Measurements from ENCODE around the gene SNRK. TPM values are rescaled to one million over a fixed set of nuclear protein-coding genes. Genes with fewer than 3 reads are reported as not detected.

Gene SNRK
- total RNA-seq, 1 donor from 2014 or later, result 23.6 TPM

DNA sequence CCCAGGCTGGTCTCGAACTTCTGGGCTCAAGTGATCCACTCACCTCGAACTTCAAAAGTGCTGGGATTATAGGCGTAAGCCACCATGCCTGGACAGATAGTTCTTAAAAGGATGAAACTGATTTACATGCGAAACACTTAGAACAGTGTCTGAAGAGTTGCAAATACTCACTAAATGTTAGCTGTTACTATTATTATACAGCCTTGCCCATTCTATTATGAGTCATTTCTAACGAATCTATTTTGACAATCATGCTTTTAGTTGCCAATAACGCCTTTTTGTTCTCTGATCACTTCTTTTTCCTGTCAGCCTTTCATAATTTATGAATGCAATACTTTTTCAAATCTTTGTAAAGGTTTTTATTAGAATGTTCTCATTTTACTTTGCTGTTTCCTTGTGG, 112.7 kb downstream of the SNRK start:
- H3K4me3 Mint-ChIP-seq, result no peak overlapping the region
- TF ChIP-seq, protein P1, sequence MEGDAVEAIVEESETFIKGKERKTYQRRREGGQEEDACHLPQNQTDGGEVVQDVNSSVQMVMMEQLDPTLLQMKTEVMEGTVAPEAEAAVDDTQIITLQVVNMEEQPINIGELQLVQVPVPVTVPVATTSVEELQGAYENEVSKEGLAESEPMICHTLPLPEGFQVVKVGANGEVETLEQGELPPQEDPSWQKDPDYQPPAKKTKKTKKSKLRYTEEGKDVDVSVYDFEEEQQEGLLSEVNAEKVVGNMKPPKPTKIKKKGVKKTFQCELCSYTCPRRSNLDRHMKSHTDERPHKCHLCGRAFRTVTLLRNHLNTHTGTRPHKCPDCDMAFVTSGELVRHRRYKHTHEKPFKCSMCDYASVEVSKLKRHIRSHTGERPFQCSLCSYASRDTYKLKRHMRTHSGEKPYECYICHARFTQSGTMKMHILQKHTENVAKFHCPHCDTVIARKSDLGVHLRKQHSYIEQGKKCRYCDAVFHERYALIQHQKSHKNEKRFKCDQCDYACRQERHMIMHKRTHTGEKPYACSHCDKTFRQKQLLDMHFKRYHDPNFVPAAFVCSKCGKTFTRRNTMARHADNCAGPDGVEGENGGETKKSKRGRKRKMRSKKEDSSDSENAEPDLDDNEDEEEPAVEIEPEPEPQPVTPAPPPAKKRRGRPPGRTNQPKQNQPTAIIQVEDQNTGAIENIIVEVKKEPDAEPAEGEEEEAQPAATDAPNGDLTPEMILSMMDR (conservative IDR thresholded peaks at IDR 0.05), result no peak
- H3K9me3 Mint-ChIP-seq, result no peaks in the 10 kb centered on the region
- DNase-seq (ENCODE audit: extremely low spot score, unreplicated experiment), result no peak
- no peaks in the 10 kb centered on the region for H3K27me3 Mint-ChIP-seq
- no peaks in the 10 kb centered on the region for H3K36me3 Mint-ChIP-seq
- no peak overlapping the region for H3K27ac Mint-ChIP-seq
- peaks cover 6% of the 10 kb centered on the region for H3K4me1 Mint-ChIP-seq (ENCODE audit: unreplicated experiment)

DNA sequence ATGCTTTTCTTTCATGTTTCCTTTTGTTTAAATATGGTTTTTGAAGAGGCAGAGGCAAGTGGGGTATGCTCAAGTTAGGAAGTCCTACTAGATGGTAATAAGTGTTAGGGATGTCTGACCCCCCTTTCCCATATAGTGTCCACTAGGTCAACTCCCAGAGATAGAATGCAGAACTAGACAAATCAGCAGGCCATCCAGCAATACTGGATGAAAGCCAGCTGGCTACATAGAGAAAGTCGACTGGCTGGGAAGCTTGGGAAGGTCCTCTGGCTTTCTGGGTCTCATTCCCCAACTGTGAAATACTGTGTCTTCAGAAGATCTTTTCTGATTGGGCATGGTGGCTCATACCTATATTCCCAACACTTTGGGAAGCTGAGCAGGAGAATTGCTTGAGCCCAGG, 113.8 kb downstream of the SNRK start:
- H3K27ac Mint-ChIP-seq, result no peak overlapping the region
- TF ChIP-seq, protein P1 (conservative IDR thresholded peaks at IDR 0.05), result no peak
- no peak for DNase-seq (ENCODE audit: extremely low spot score, unreplicated experiment)
- H3K4me3 Mint-ChIP-seq, result no peak overlapping the region
- H3K36me3 Mint-ChIP-seq, result no peaks in the 10 kb centered on the region
- H3K4me1 Mint-ChIP-seq (ENCODE audit: unreplicated experiment), result no peaks in the 10 kb centered on the region
- H3K27me3 Mint-ChIP-seq, result no peaks in the 10 kb centered on the region
- H3K9me3 Mint-ChIP-seq, result no peaks in the 10 kb centered on the region

Other genes starting within 250 kb of the SNRK start
- 10.7 and 15.7 TPM in 2 replicates for gene POMGNT2, start 180.5 kb upstream of the SNRK start, total RNA-seq (ENCODE audit: low replicate concordance)